ENCODE data around the gene ASTN2. TPM values are rescaled to one million over a fixed set of nuclear protein-coding genes. Genes with fewer than 3 reads are reported as not detected.

Gene ASTN2
- total and polyA plus RNA-seq, 9 of the 15 experiments (the other 6 are each of a cell fraction or from before 2014, with no cell fraction given), result 0.56 to 3.5 (median 1.9) TPM

DNA sequence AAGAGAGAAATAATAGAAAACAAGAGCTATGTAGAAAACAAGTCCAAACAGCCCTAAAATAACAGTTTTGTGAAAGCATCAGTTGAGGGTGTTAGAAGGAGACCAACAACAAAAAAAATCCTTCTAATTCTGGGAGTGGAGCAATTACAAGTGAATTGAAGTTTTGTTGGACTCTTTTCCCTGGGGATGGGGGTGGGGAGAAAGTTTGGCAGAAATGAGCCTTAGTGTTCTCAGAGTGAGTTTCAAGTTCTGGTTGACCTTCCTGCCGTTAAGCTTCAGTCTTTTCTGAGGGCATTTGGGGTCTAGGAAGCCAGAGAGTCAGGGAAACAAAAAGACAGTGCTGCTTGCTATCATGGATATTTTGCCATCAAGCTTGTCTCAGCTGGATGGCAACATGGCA, 834.0 kb downstream of the ASTN2 start:
- ChIA-PET CTCF (ENCODE audit: low intra/inter-chr PET ratio) (no interaction called here), POLR2A (no interaction called here)
- 0% methylated on average over 1 of the region's 1 CpG for WGBS (ENCODE audit: insufficient coverage, low coverage, missing lambda C conversion rate)
- Histone ChIP-seq H3K27ac (ENCODE audit: extremely low read depth, low read depth, low read length) (no peak overlapping the region), H4K20me1 (replicated peaks; ENCODE audit: control insufficient read depth, insufficient read depth, low read length) (no peaks in the 10 kb centered on the region; the same call in 1 of the 2 replicates), H3K79me2 (ENCODE audit: control insufficient read depth, insufficient read depth, low read length) (no peaks in the 10 kb centered on the region), H3K9me1 (ENCODE audit: control insufficient read depth, insufficient read depth, low read length) (no peaks in the 10 kb centered on the region), H2AFZ (ENCODE audit: low read depth, low read length) (no peak overlapping the region), H3K9me3 (replicated peaks; ENCODE audit: control insufficient read depth, insufficient read depth, low read depth, low read length) (no peaks in the 10 kb centered on the region), H3K27me3 (ENCODE audit: control insufficient read depth in 2 of 2, insufficient read depth in 2 of 2, low read length in 2 of 2) (no peaks in the 10 kb centered on the region), H3K4me2 (ENCODE audit: insufficient read depth, low read length) (no peak overlapping the region), H3K4me3 (no peak overlapping the region), H3K9ac (ENCODE audit: insufficient read depth in 1 of 2, low read depth in 2 of 2, low read length in 2 of 2) (no peak overlapping the region), H3K4me1 (replicated peaks in 1 of 2; ENCODE audit: control insufficient read depth in 2 of 2, insufficient read depth in 2 of 2, low read length in 2 of 2) (no peaks in the 10 kb centered on the region), H3K36me3 (ENCODE audit: control insufficient read depth, insufficient read depth, low read length) (no peaks in the 10 kb centered on the region)
- TF ChIP-seq PRMT5 (CRISPR knock-in tag; IDR thresholded peaks at IDR 0.05) (no peak), GABPB2 (CRISPR knock-in tag; conservative IDR thresholded peaks at IDR 0.05) (no peak)
- no peak for ATAC-seq
- FAIRE-seq, result no peak
- no peak for DNase-seq (ENCODE audit: extremely low read depth in 1 of 4, low spot score in 3 of 4)
- in situ Hi-C loops (cut with MboI) (no loop called here), intact Hi-C loops (cut with micrococcal nuclease) (no loop called here)
- no TSS peak for BruUV-seq (replicated peaks)

DNA sequence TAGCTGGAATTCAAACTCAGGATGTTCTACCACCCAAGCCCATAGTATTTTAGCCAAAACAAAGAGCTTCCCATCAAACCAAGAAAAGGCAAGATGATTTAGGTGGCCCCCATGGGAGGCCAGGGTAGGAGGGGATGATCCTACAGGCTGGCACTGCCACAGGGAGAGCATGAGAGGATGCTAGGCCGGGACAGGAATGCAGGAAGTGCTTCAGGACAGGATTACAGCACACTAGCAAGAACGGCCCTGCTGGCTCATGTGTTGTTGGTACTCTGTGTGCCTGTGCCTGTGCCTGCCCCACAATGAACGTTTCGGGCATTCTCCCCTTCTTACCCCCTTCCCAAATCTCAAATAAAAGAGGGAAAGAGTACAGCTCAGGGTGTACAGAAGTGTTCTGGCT, 838.5 kb downstream of the ASTN2 start:
- BruUV-seq (replicated peaks), result no TSS peak
- FAIRE-seq (no peak), DNase-seq (ENCODE audit: extremely low read depth in 1 of 4, low spot score in 3 of 4) (no peak), ATAC-seq (no peak)
- Histone ChIP-seq H3K4me1 (replicated peaks in 1 of 2; ENCODE audit: control insufficient read depth in 2 of 2, insufficient read depth in 2 of 2, low read length in 2 of 2) (0 out of 5 replicates have a peak, but pooled peaks cover 6% of the 10 kb centered on the region in 2 experiments), H3K4me3 (no peak overlapping the region), H3K9me3 (replicated peaks; ENCODE audit: control insufficient read depth, insufficient read depth, low read depth, low read length) (no peaks in the 10 kb centered on the region; the same call in 1 of the 2 replicates), H3K9me1 (ENCODE audit: control insufficient read depth, insufficient read depth, low read length) (no peaks in the 10 kb centered on the region), H3K27ac (ENCODE audit: extremely low read depth, low read depth, low read length) (no peak overlapping the region), H3K36me3 (ENCODE audit: control insufficient read depth, insufficient read depth, low read length) (no peaks in the 10 kb centered on the region), H3K4me2 (ENCODE audit: insufficient read depth, low read length) (no peak overlapping the region), H3K9ac (ENCODE audit: insufficient read depth in 1 of 2, low read depth in 2 of 2, low read length in 2 of 2) (no peak overlapping the region), H3K79me2 (ENCODE audit: control insufficient read depth, insufficient read depth, low read length) (no peaks in the 10 kb centered on the region), H2AFZ (ENCODE audit: low read depth, low read length) (no peak overlapping the region), H4K20me1 (replicated peaks; ENCODE audit: control insufficient read depth, insufficient read depth, low read length) (no peaks in the 10 kb centered on the region; the same call in 1 of the 2 replicates), H3K27me3 (ENCODE audit: control insufficient read depth in 2 of 2, insufficient read depth in 2 of 2, low read length in 2 of 2) (no peaks in the 10 kb centered on the region)
- ChIA-PET POLR2A (interaction anchor here (0.9 kb wide), 1 partner anchor 13 kb away, joined by 3 read pairs; no protein-coding TSS in a partner anchor), CTCF (ENCODE audit: low intra/inter-chr PET ratio) (no interaction called here)
- WGBS (ENCODE audit: insufficient coverage, low coverage, missing lambda C conversion rate), result 0% methylated on average over 4 of the region's 4 CpGs
- intact Hi-C loops (cut with micrococcal nuclease), result loop anchor here (10.0 kb wide), 2 partner anchors 282 to 362 kb away; no protein-coding TSS in a partner anchor
- no peak for TF ChIP-seq PPARD (CRISPR knock-in tag; IDR thresholded peaks at IDR 0.05)
- TF ChIP-seq KAT7 (CRISPR knock-in tag; IDR thresholded peaks at IDR 0.05; ENCODE audit: borderline replicate concordance), result no peak
- TF ChIP-seq ZKSCAN8 (CRISPR knock-in tag; IDR thresholded peaks at IDR 0.05), result no peak
- no peak for TF ChIP-seq RBM15 (IDR thresholded peaks at IDR 0.05; ENCODE audit: insufficient read depth, low read length)
- no peak for TF ChIP-seq ZNF764 (CRISPR knock-in tag; IDR thresholded peaks at IDR 0.05; ENCODE audit: low read depth)
- in situ Hi-C loops (cut with MboI), result no loop called here

Measured in K562 (cell line).